ENCODE results near the gene STPG4.

STPG4 gene

GRCh38 chr2:47054868-47055267, 100.2 kb downstream of the STPG4 start:
- DNase-seq (ENCODE audit: low read depth, low spot score) = no peak

GRCh38 chr2:47054036-47054555, 101.0 kb downstream of the STPG4 start:
- DNase-seq (ENCODE audit: low read depth, low spot score) = no peak

GRCh38 chr2:47052847-47053246, 102.3 kb downstream of the STPG4 start:
- DNase-seq (ENCODE audit: low read depth, low spot score) = no peak

GRCh38 chr2:47051562-47051961, 103.5 kb downstream of the STPG4 start:
- no peak for DNase-seq (ENCODE audit: low read depth, low spot score)

GRCh38 chr2:47050762-47051161, 104.3 kb downstream of the STPG4 start:
- DNase-seq (ENCODE audit: low read depth, low spot score) = no peak

GRCh38 chr2:47050021-47050760, 104.9 kb downstream of the STPG4 start:
- no peak for DNase-seq (ENCODE audit: low read depth, low spot score)

GRCh38 chr2:47049502-47049901, 105.6 kb downstream of the STPG4 start:
- DNase-seq (ENCODE audit: low read depth, low spot score) = no peak

GRCh38 chr2:47048801-47049480, 106.2 kb downstream of the STPG4 start:
- DNase-seq (ENCODE audit: low read depth, low spot score) = no peak

- DNase-seq (ENCODE audit: low read depth, low spot score) = no peak
Measured at GRCh38 chr2:47046271-47046670, 108.8 kb downstream of the STPG4 start.

GRCh38 chr2:47043891-47044239, 111.2 kb downstream of the STPG4 start:
- DNase-seq (ENCODE audit: low read depth, low spot score) = no peak

GRCh38 chr2:47043142-47043890, 111.8 kb downstream of the STPG4 start:
- DNase-seq (ENCODE audit: low read depth, low spot score) = peak; percentile 70

- DNase-seq (ENCODE audit: low read depth, low spot score) = no peak
Measured at GRCh38 chr2:47041891-47042684, 113.0 kb downstream of the STPG4 start.

GRCh38 chr2:47041063-47041462, 114.0 kb downstream of the STPG4 start:
- DNase-seq (ENCODE audit: low read depth, low spot score) = no peak

GRCh38 chr2:47040651-47041050, 114.5 kb downstream of the STPG4 start:
- no peak for DNase-seq (ENCODE audit: low read depth, low spot score)

GRCh38 chr2:47039913-47040562, 115.1 kb downstream of the STPG4 start:
- DNase-seq (ENCODE audit: low read depth, low spot score) = no peak

- no peak for DNase-seq (ENCODE audit: low read depth, low spot score)
Measured at GRCh38 chr2:47039489-47039870, 115.6 kb downstream of the STPG4 start.

GRCh38 chr2:47038656-47039488, 116.2 kb downstream of the STPG4 start:
- no peak for DNase-seq (ENCODE audit: low read depth, low spot score)

GRCh38 chr2:47037678-47038077, 117.4 kb downstream of the STPG4 start:
- DNase-seq (ENCODE audit: low read depth, low spot score) = no peak
